Activated naive CD8-positive, alpha-beta T cell treated with anti-CD3 and anti-CD28 coated beads, Interleukin-2, amount 50 U/mL, for 24 hours (primary cell): Measurements from ENCODE around the gene GRIK5.

Source experiments
- ATAC-seq: fragments of 150-1000 bp; cut with Tn5 transposase; one replicate; pipeline ENCODE4 v1.10.0; 2021
- DNase-seq: peaks from one replicate; pipeline ENCODE4 v3.0.0; 2021
- H3K27ac Mint-ChIP-seq: one replicate; pipeline ENCODE4 v1.8.0; 2021; ENCODE audit warnings: mild to moderate bottlenecking, mixed read lengths
- H3K27me3 Mint-ChIP-seq: one replicate; pipeline ENCODE4 v1.8.0; 2021; ENCODE audit warnings: mixed read lengths
- H3K36me3 Mint-ChIP-seq: one replicate; pipeline ENCODE4 v1.8.0; 2021; ENCODE audit warnings: low read depth, mixed read lengths
- H3K4me1 Mint-ChIP-seq: one replicate; pipeline ENCODE4 v1.8.0; 2021; ENCODE audit warnings: mixed read lengths
- H3K4me3 Mint-ChIP-seq: one replicate; pipeline ENCODE4 v1.8.0; 2021; ENCODE audit warnings: mild to moderate bottlenecking, moderate library complexity, mixed read lengths
- H3K9me3 Mint-ChIP-seq: one replicate; pipeline ENCODE4 v1.8.0; 2021; ENCODE audit warnings: mixed read lengths

The GRIK5 gene

GRCh38 chr19:42089772-42090171 is 19.8 kb upstream of the GRIK5 start:
- ATAC-seq (no peak), DNase-seq (no peak)
- Mint-ChIP-seq H3K4me1 (peaks cover 28% of the 10 kb centered on the region), H3K4me3 (no peak overlapping the region), H3K9me3 (no peaks in the 10 kb centered on the region), H3K36me3 (peaks cover 22% of the 10 kb centered on the region), H3K27ac (no peak overlapping the region), H3K27me3 (no peaks in the 10 kb centered on the region)

- H3K27ac Mint-ChIP-seq = no peak overlapping the region
- no peak for ATAC-seq
- H3K9me3 Mint-ChIP-seq = no peaks in the 10 kb centered on the region
- no peak for DNase-seq
- no peaks in the 10 kb centered on the region for H3K27me3 Mint-ChIP-seq
- peaks cover 17% of the 10 kb centered on the region for H3K36me3 Mint-ChIP-seq
- peaks cover 28% of the 10 kb centered on the region for H3K4me1 Mint-ChIP-seq
- H3K4me3 Mint-ChIP-seq = no peak overlapping the region
Measured at GRCh38 chr19:42089191-42089750, 19.3 kb upstream of the GRIK5 start.

- H3K27ac Mint-ChIP-seq = no peak overlapping the region
- DNase-seq (no peak), ATAC-seq (no peak)
- H3K36me3 Mint-ChIP-seq = peaks cover 14% of the 10 kb centered on the region
- H3K4me3 Mint-ChIP-seq = no peak overlapping the region
- no peaks in the 10 kb centered on the region for H3K9me3 Mint-ChIP-seq
- no peaks in the 10 kb centered on the region for H3K27me3 Mint-ChIP-seq
- H3K4me1 Mint-ChIP-seq = peaks cover 28% of the 10 kb centered on the region
Measured at GRCh38 chr19:42088471-42089190, 18.6 kb upstream of the GRIK5 start.

- Mint-ChIP-seq H3K4me1 (peaks cover 28% of the 10 kb centered on the region), H3K9me3 (no peaks in the 10 kb centered on the region), H3K36me3 (peaks cover 12% of the 10 kb centered on the region), H3K27me3 (no peaks in the 10 kb centered on the region), H3K27ac (no peak overlapping the region), H3K4me3 (no peak overlapping the region)
- ATAC-seq (no peak), DNase-seq (no peak)
Measured at GRCh38 chr19:42086770-42087550, 17.0 kb upstream of the GRIK5 start.

- Mint-ChIP-seq H3K27ac (no peak overlapping the region), H3K27me3 (no peaks in the 10 kb centered on the region), H3K9me3 (no peaks in the 10 kb centered on the region), H3K4me3 (no peak overlapping the region), H3K4me1 (peaks cover 34% of the 10 kb centered on the region), H3K36me3 (peaks cover 18% of the 10 kb centered on the region)
- DNase-seq = no peak
- ATAC-seq = no peak
Measured at GRCh38 chr19:42086188-42086736, 16.3 kb upstream of the GRIK5 start.

- Mint-ChIP-seq H3K27ac (no peak overlapping the region), H3K4me3 (no peak overlapping the region), H3K4me1 (peaks cover 18% of the 10 kb centered on the region), H3K9me3 (no peaks in the 10 kb centered on the region), H3K27me3 (no peaks in the 10 kb centered on the region), H3K36me3 (peaks cover 20% of the 10 kb centered on the region)
- no peak for ATAC-seq
- DNase-seq = no peak
Measured at GRCh38 chr19:42083537-42083936, 13.5 kb upstream of the GRIK5 start.

GRCh38 chr19:42081584-42082203 is 11.7 kb upstream of the GRIK5 start:
- DNase-seq (no peak), ATAC-seq (peak; percentile 53)
- no peaks in the 10 kb centered on the region for H3K9me3 Mint-ChIP-seq
- peaks cover 22% of the 10 kb centered on the region for H3K36me3 Mint-ChIP-seq
- no peak overlapping the region for H3K4me3 Mint-ChIP-seq
- H3K4me1 Mint-ChIP-seq = peaks cover 32% of the 10 kb centered on the region
- H3K27ac Mint-ChIP-seq = peak overlapping the region; percentile 29
- no peaks in the 10 kb centered on the region for H3K27me3 Mint-ChIP-seq

- peak overlapping the region; percentile 29 for H3K27ac Mint-ChIP-seq
Measured at GRCh38 chr19:42080764-42081375, 10.9 kb upstream of the GRIK5 start.

GRCh38 chr19:42079886-42080763 is 10.1 kb upstream of the GRIK5 start:
- Mint-ChIP-seq H3K36me3 (peaks cover 30% of the 10 kb centered on the region), H3K27me3 (no peaks in the 10 kb centered on the region), H3K4me1 (peaks cover 44% of the 10 kb centered on the region), H3K4me3 (no peak overlapping the region), H3K27ac (no peak overlapping the region), H3K9me3 (no peaks in the 10 kb centered on the region)
- ATAC-seq (no peak), DNase-seq (no peak)

More at GRCh38 chr19:42080764-42081375, 10.9 kb upstream of the GRIK5 start:
- Mint-ChIP-seq H3K36me3 (peaks cover 26% of the 10 kb centered on the region), H3K9me3 (no peaks in the 10 kb centered on the region), H3K27me3 (no peaks in the 10 kb centered on the region), H3K4me3 (no peak overlapping the region), H3K4me1 (peaks cover 36% of the 10 kb centered on the region)
- ATAC-seq = no peak
- DNase-seq = no peak

GRCh38 chr19:42079276-42079669 is 9.3 kb upstream of the GRIK5 start:
- Mint-ChIP-seq H3K27me3 (no peaks in the 10 kb centered on the region), H3K27ac (no peak overlapping the region), H3K4me3 (no peak overlapping the region), H3K36me3 (peaks cover 30% of the 10 kb centered on the region), H3K9me3 (no peaks in the 10 kb centered on the region), H3K4me1 (peaks cover 49% of the 10 kb centered on the region)
- no peak for ATAC-seq
- DNase-seq = no peak

- peaks cover 49% of the 10 kb centered on the region for H3K4me1 Mint-ChIP-seq
- peaks cover 30% of the 10 kb centered on the region for H3K36me3 Mint-ChIP-seq
- no peak for ATAC-seq
- DNase-seq = no peak
- no peak overlapping the region for H3K4me3 Mint-ChIP-seq
- H3K9me3 Mint-ChIP-seq = no peaks in the 10 kb centered on the region
- H3K27me3 Mint-ChIP-seq = no peaks in the 10 kb centered on the region
- H3K27ac Mint-ChIP-seq = peak overlapping the region; percentile 92
Measured at GRCh38 chr19:42078538-42079275, 8.7 kb upstream of the GRIK5 start.

GRCh38 chr19:42078058-42078457 is 8.1 kb upstream of the GRIK5 start:
- DNase-seq (no peak), ATAC-seq (no peak)
- Mint-ChIP-seq H3K4me1 (peaks cover 49% of the 10 kb centered on the region), H3K4me3 (peak overlapping the region; percentile 98), H3K36me3 (peaks cover 30% of the 10 kb centered on the region), H3K27ac (peak overlapping the region; percentile 92), H3K27me3 (no peaks in the 10 kb centered on the region), H3K9me3 (no peaks in the 10 kb centered on the region)

GRCh38 chr19:42076380-42076944 is 6.5 kb upstream of the GRIK5 start:
- Mint-ChIP-seq H3K4me1 (peaks cover 43% of the 10 kb centered on the region), H3K36me3 (peaks cover 23% of the 10 kb centered on the region), H3K4me3 (peak overlapping the region; percentile 98), H3K27ac (peak overlapping the region; percentile 92), H3K9me3 (no peaks in the 10 kb centered on the region), H3K27me3 (no peaks in the 10 kb centered on the region)
- DNase-seq (peak; percentile 46), ATAC-seq (no peak)
